Activated T-helper 9 cell treated with anti-CD3 and anti-CD28 coated beads, Interleukin-2, amount 50 U/mL, for 16 hours (primary cell): ENCODE results near the gene SAP30L.

Experiments used
- DNase-seq: peaks from one replicate; pipeline ENCODE4 v3.0.0-alpha.2; 2020; ENCODE audit warnings: low read depth

Gene SAP30L

DNA sequence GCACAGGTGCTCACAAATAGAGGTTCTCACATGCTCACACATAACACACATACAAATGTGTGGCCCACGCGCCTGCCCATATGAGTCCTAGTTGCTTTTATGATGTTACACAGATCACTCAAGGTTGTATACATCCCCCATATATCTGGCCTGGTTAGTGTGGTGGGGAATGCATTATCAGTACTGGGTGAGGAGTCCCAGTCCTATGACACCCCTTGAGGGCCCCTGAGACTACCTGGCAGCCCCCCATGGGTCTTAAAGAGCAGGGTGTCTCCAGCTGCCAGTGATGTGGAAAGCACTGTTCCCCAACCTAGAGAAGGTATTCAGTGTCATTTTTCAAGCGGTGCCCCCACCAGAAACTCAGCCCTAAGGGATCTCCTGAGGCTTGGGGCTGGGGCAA, 35.0 kb downstream of the SAP30L start:
- DNase-seq, result no peak

DNA sequence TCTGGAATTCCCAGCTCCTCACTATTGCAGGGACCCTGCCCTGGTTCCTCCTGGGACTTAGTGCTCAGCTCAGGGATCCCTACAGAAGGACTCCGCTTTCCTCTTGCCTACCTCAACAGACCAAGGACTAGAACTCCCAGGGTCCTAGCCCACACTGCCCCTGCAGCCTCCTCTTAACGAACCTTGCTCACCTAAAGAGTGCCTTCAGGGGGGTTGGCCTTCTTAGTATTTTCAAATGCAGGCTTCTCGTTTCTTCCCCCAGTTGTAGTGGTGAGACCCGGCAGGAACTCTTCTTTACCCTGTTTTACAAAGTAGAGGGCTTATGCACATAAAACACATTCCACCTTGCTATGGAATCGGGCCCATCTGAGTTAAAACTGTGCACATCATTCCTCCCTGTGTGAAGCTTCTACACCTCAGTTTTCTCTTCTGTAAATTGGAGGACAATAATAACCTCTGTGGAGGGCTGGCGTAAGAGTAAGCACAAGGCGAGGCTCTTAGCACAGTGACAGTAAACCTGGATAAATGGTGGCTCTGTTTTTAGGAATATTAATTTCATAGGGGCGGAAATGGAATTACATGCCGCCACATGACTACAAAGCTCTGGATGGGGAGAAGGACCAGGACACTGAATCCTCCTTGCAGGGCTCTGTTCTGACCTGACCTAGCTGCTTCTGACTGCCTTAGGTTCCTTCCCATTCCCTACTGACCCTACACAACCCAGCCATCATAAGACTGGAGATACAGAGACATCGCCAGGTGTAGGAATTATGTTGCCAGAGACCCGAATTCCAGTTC, 36.0 kb downstream of the SAP30L start:
- DNase-seq, result no peak

DNA sequence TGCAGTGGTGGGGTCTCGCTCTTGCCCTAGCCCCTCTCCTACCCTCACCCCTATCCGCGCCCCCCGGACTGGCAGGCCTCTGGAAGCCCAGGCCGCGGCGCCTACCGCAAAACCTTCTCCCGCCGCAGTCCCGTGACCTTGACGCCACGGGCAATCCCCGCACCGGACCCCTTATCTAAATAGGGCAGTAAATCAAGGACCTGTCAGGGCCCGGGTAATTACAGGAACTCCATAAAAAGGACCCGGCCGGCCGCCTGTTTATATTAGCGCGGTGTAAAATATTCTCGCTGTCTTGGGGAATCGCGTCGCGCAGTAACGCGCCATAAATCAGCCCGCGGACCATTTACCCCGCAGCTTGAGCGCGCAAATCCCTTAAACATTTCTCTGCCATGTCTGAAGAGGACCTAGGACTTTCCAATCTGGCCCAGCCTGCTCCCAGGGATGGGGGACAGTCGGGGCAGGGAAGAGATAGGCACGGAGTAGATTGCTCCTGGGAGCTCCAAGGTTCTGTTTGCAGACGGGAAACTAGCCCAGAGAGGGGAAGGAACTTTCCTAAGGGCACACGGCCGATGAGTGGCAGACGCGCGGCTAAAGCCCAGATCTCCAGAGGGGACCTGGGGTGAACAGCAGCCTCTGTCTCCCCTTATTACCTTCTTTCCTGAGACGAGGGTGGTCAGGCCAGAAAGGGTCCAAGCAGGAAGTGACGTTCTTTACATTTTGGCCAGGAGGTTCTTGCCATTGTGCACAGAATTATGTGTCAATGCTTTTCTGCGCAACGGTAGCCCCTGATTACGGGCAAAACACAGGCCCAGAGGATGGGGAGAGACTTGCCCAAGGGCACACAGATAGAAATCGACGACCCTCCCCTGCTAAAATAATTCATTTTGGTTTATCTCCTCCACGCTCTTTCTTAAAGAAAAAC, 37.0 kb downstream of the SAP30L start:
- DNase-seq, result no peak

DNA sequence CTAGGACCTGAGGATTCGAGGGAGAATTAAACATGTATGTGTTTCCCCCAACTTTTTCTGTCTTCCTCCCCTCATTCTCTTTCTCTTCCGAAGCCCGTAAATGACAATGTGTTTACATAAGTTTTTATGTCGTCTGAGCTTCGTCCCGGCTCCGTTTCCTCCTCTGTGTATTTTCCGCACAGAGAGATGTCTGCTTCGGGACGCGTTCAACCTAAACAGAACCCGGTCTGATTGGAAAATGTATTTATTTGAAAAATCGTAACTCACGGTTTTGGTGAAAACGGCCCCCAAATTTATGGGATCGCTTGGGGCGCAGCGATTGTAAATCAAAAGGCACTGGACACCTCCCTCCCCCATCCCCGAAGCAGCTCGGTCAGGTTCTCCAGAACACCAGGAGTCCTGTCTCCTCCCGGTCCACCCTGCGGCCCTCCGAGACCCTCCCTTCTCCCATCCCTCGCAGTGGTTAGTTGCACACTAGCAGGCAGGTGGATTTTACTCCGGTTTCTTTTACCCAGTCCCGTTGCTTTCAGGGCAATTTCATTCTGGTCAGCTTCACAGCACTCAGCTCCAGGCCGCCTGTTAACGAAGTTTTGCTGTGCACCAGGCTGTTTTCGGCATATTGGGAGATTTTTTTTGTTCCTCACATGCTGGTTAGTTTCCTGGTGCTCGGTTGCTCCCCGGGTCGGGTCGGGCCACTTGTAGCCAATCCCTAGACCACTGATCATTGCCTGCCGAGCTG, 38.0 kb downstream of the SAP30L start:
- DNase-seq, result no peak

DNA sequence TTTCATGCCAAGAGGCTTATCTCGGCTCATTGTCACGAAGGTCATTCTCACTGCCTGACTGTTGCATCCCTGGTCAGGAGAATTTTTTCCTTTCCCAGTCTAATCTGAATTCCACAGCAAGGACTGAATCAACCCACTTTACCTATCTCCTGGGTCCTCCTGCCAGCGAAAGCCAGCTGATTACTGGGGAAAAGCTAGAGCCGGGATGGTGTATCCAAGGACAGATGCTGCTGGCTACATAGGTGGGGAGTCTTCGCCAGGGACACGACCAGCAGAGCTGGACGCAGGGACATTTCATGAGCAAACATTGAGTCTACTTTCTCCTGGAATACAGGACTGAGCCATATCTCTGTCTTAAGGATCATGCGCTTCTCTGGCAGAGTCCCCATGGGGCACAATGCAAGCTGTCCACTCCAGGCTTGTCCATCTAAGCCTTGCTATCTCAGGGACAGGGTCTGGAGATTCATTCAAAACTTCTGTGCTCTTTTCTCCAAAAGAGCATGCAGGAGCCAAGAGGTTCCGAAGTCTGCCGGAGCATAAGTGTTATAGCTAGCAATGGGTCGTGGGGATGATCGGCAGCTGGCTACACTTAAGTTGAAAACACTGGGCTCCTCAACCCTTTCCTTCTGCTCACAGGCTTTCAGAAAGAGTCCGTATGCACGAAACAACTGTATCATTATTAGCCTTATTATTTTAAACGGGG, 38.7 kb downstream of the SAP30L start:
- no peak for DNase-seq

DNA sequence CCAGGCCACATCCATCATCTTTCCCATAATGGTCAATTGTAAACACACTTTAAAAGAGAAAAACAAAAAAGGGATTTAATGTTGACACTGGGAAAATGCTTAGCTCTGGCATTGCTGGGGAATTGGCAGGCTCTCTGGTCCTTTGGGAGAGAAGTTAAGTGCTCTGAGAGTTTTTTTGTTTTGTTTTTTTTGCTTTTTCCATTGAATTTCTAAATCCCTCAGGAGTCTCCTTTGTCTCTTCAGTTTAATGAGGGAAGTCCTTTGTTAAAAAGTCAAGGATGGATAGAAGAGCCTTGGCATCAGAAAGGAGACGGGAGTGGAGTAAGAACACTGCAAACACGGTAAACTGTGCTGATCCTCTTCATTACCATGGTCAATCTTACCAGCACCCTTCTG, 39.3 kb downstream of the SAP30L start:
- no peak for DNase-seq

DNA sequence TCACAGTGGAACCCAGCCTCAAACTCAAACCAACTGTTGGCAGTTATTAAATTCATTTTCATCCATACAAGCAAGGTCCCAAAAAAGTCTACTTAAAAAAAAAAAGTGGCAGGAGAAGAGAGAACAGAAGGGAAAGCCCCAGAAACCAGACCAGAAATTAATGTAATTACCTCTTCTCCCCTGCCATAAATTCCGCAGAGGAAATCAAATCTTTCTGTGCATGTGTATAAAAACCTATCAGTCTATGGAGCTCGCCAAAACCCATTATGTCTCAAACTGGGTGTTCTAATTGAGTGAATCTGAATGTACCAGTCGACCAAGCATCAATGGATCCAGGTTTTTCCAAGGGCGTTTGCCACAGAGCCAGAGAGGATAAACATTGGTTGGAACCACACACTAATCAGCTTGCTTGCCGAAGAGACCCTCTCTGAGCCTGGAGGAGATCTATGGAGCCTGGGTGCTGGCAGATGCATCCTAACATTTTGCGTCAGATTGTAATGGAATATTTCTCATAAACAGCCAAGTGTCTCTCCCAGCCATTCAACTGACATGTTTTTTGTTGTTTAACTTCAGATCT, 40.1 kb downstream of the SAP30L start:
- DNase-seq, result no peak

DNA sequence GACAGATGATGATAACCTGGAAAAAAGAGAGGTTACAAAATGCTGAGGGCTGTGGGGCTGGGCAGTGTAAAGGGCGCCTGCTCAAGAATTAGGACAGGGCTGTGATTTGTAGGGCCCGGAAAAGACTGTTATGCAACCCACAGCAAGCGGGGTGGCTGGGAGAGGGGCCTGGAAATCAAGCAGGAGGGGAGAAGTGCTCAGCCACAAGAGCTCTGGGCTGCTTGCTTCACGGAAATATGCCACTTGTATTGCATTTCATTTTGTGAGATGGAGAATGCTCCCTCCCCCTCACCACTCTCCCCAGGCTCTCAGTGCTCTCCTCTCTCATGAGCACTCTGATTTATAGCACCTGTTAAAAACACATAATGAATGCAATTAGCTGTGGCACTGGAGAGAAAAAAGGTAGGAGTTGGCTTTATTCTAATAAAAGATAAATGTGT, 40.6 kb downstream of the SAP30L start:
- no peak for DNase-seq

DNA sequence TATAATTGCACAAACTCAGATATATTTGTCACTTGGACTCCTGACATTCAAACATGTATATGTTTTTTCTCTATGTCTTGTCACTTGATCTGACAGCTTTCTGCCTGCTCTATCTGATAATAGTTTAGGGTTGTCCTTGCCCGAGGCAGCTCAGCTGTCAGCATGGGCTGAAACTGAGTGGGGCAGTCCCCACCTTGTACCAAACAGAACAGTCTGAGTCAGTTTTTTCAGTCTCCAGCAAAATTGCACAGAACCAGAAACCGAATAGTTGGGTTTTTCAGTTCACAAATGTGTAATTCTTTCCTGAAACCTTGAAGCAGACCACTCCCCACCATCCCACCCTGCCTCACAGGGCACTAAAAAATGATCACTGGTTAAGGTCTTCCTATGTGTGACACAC, 41.7 kb downstream of the SAP30L start:
- no peak for DNase-seq

DNA sequence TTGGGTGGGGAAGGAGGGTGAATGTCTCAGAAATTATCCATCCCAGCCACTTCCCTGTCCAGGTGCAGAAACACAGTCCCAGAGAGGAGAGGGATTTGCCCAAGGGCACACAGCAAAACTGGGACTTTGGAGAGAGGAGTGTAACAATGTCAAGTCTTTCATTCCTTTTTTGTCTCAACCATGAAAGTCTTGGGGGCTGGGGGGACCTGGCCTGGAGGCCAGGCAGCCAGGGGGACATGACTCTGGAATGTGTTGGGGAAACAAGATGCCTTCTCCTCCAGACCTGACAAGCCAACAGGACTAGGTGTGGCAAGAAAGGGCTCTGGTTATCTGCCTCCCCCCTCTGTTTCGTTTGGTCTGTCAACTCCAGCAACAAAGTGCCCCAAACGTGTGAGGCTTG, 46.1 kb downstream of the SAP30L start:
- DNase-seq, result no peak

DNA sequence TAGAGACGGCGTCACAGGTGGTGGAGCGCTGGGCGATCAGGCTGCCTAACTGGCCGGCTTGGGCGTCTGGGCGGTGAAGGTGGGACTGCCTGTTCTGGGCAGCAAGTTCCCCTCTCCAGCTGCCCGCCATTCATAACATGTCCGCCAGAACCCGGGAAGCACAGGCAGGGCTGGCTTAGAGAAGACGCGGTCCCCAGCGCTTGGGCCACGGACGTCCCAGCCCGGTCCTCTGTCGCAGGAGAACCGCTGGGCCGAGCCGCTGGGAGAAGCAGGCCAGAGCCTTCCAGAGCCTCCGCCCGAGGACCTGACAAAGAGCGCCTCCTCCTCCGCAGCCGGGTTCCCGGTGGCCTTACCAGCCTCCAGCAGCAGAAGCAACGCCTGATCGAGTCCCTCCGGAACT, 47.5 kb downstream of the SAP30L start:
- DNase-seq, result no peak

DNA sequence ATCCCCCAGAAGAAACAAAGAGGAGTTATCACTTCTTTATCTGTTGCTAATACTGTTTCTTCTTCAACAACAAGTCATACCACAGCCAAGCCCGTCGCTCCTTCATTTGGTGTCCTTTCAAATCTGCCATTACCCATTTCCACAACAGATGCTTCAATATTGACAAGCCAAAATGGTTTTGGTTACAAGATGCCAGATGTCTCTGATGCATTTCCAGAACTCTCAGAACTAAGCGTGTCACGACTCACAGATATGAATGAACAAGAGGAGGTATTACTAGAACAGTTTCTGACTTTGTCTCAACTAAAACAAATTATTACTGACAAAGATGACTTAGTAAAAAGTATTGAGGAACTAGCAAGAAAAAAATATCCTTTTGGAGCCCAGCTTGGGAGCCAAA, 48.2 kb downstream of the SAP30L start:
- no peak for DNase-seq

DNA sequence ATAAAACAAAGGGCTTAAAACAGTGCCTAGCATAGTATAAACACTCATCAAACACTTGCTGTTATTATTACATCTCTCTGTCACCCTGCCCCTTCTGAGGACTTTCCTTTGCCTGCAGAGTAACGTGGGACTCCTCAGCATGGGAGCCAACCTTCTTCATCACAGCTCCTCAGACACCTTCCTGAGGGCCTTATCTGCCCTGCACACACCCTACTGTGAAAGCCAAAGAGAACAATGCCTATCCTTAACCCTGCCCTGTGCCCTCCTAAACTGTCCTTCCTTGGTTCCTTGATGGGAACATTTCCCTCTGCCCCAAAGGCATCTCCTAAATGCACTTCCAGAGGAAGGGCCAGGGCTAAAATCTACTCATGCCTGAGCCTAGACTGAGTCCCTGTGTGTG, 52.8 kb downstream of the SAP30L start:
- DNase-seq, result no peak

DNA sequence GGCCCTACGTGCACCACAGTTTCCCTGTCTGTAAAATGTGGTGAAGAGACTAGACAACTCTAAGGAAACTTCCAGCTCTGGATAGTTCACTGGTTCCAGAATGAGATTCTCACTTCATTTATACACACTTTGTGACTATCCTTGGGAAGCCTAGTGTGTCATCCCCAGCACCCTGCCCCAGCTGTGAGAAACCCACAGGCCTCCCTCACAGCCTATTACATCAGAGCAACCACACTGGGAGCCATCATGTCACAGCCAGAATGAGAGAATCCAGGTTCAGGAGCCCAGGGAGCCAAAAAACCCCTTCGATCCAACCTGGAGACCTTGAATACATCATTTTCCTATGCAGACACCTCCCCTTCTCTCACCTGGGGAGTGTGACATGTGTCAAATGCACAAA, 53.2 kb downstream of the SAP30L start:
- DNase-seq, result no peak

DNA sequence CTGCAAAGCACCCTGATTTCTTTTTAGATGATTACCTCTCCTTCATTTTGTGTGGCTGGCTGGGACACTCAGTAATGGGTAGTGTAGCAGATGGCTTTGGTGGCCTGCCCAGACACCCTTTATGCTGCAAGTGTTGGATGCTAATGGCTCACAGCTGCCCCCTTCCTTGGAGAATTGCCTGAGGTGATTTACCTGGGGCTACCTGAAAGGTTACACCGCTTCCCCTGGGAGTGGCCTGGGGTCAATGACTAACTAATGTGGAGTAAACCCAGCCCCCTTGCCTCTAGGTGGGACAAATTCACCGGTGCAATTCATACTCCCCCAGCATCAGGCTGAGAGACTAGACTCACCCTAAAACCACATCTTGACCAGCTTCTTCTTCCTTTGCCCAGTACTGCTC, 55.8 kb downstream of the SAP30L start:
- DNase-seq, result no peak

DNA sequence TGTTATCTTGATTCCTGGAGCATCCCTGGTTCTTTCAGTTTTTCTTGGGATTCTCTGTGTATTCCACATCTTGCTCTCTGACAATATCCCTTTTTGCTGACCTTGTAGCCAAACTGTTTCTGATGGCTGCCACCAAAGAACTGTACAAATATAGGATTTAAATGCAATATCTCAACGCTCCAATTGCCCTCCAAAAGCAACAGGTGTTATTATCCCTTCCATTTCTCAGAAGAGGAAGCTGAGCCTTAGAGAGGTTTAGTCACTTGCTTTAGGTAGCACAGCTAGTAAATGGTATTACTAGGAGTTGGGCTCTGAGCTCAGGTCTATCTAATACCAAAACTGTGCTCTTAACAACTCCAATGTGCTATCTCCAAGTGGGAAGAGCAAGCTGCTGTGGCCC, 56.4 kb downstream of the SAP30L start:
- no peak for DNase-seq

DNA sequence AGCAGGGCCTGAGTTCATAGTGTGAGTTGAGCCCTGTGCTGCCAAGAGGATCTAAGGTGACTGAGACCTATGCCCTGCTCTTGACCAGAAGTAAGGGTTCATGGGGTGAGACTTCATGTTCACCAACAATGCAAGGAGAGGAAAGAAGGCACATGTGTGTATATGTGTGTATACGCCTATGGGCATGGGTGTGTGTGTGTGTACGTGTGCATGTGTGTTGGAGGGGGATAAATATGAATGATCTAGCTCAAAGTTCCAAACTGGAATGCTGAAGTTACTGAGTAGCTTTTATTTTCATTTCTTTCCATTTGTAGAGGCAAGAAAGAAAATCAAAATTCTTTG, 57.9 kb downstream of the SAP30L start:
- DNase-seq, result no peak

DNA sequence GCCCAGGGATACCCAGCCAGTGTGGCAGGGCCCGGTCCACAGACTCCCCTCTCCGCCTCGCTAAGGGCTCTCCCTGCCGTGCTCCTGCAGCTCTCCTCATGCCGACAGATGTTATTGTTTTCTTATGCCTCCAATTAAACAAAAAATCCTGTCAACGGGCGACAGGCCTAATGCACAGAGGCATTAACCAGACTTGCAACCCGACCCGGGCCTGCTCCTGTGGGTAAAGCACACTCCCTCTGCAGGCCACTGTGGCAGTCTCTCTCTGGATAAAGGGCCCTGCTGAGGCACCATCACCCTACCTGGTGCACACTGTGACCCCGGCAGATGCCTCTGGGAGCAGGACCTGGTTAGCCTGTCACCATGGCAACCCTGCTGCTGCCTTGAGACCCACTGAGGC, 59.8 kb downstream of the SAP30L start:
- DNase-seq, result no peak

DNA sequence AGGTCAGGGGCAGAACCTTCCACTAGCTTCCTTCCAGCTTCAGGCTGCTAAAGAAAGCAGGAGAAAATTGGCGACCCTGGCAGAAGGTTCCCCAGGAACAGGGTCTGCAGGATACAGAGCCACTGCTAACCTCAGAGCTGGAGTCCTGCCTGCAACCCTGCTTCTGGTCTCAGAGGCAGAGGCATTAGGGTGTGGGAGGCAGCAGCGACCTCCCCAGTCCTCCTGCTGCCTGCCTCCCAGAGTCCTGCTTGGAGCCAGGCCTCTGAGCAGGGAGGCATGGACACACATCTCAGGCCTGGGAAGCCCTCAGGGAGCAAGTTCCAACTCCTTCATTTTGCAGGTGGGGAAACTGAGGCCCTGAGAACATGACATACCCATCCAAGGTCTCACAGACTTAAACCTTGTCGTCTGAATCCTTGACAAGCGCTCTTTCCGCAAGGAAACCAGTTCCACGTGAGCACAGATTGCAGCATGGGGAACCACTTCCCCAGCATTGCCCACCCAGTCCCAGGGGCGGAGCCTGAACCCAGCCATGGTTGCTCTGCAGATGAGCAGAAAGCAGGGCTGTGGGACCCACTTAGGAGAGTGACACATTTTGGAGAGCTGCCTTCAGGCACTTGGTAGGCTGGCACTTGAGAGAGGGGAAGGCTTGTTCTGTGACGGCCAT, 60.4 kb downstream of the SAP30L start:
- no peak for DNase-seq

DNA sequence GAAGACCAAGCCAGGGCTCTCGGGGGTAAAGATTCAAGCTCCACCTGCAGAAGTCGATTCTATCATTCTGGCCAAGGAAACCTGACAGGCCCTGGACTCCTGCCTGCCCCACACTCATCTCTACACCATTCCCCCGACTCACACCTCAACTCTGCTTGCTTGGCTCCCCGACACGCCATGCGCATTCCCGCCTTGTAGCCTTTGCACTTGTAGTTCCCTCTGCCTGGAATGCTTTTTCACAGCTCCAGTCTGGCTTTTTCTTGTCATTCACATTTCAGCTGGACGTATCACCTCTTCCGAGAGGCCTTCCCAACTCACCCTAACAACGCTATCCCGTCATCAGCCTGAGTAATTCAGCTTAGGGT, 60.9 kb downstream of the SAP30L start:
- no peak for DNase-seq

DNA sequence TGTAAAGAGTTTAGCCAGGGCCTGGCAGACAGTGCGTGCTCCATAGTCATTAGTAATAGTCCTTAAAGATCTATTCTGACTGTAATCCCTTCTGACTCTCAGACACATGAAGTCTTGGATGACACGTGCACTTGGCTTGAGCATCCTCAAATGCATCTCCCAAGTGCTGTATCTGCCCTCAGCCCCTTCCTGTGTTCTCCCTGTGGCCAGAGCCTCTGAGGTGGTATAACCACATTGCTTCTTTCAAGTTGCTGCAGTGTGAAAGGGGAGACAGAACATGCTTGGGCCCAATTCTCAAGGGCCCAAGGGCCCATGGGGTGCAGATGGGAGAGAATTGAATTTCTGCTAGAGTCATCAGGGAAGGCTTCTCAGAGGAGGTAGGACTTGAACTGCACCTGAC, 62.3 kb downstream of the SAP30L start:
- DNase-seq, result no peak
